Measurements from ENCODE around the gene SRCIN1. TPM values are rescaled to one million over a fixed set of nuclear protein-coding genes. Genes with fewer than 3 reads are reported as not detected.

SRCIN1 gene
- total RNA-seq, 1 donor from 2014 or later: 0.59 TPM

DNA sequence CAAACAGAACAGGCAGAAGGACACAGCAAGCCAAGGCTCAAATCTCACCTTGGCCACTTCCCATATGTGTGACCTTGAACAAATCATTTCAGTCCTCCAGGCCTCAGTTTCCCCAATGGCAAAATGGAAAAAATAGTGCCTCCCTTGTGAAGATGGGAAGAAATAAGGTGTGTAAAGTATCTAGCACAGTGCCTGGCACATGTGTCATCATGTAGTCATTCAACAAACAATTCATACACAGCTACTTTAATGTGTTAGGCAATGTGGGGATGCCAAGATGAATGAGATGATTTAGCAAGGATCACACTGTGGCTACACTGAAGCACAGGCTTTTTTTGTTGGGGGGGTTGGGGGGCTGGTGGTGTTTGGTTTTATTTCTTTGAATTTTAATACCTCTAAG is 13.3 kb downstream of the SRCIN1 start:
- Mint-ChIP-seq H3K4me3 (ENCODE audit: unreplicated experiment) (no peak overlapping the region), H3K27ac (ENCODE audit: unreplicated experiment) (no peak overlapping the region), H3K36me3 (ENCODE audit: low read depth, unreplicated experiment) (no peaks in the 10 kb centered on the region), H3K4me1 (ENCODE audit: unreplicated experiment) (peaks cover 10% of the 10 kb centered on the region), H3K9me3 (ENCODE audit: unreplicated experiment) (no peaks in the 10 kb centered on the region), H3K27me3 (ENCODE audit: unreplicated experiment) (peaks cover 19% of the 10 kb centered on the region)
- no peak for DNase-seq (ENCODE audit: low spot score)
- no peak for TF ChIP-seq CTCF (IDR thresholded peaks at IDR 0.05; ENCODE audit: unreplicated experiment)

GRCh38 chr17:38591759-38592241 is 14.0 kb downstream of the SRCIN1 start:
- H3K4me1 Mint-ChIP-seq (ENCODE audit: unreplicated experiment): peaks cover 10% of the 10 kb centered on the region
- peaks cover 15% of the 10 kb centered on the region for H3K27me3 Mint-ChIP-seq (ENCODE audit: unreplicated experiment)
- no peak for TF ChIP-seq CTCF (IDR thresholded peaks at IDR 0.05; ENCODE audit: unreplicated experiment)
- no peak for DNase-seq (ENCODE audit: low spot score)
- H3K36me3 Mint-ChIP-seq (ENCODE audit: low read depth, unreplicated experiment): no peaks in the 10 kb centered on the region
- no peaks in the 10 kb centered on the region for H3K9me3 Mint-ChIP-seq (ENCODE audit: unreplicated experiment)
- no peak overlapping the region for H3K4me3 Mint-ChIP-seq (ENCODE audit: unreplicated experiment)
- no peak overlapping the region for H3K27ac Mint-ChIP-seq (ENCODE audit: unreplicated experiment)

- peaks cover 13% of the 10 kb centered on the region for H3K27me3 Mint-ChIP-seq (ENCODE audit: unreplicated experiment)
- no peak for TF ChIP-seq CTCF (IDR thresholded peaks at IDR 0.05; ENCODE audit: unreplicated experiment)
- no peak overlapping the region for H3K27ac Mint-ChIP-seq (ENCODE audit: unreplicated experiment)
- H3K36me3 Mint-ChIP-seq (ENCODE audit: low read depth, unreplicated experiment): no peaks in the 10 kb centered on the region
- no peak overlapping the region for H3K4me3 Mint-ChIP-seq (ENCODE audit: unreplicated experiment)
- H3K9me3 Mint-ChIP-seq (ENCODE audit: unreplicated experiment): no peaks in the 10 kb centered on the region
- DNase-seq (ENCODE audit: low spot score): no peak
- H3K4me1 Mint-ChIP-seq (ENCODE audit: unreplicated experiment): peaks cover 10% of the 10 kb centered on the region
Measured at GRCh38 chr17:38590988-38591758, 14.6 kb downstream of the SRCIN1 start.

DNA sequence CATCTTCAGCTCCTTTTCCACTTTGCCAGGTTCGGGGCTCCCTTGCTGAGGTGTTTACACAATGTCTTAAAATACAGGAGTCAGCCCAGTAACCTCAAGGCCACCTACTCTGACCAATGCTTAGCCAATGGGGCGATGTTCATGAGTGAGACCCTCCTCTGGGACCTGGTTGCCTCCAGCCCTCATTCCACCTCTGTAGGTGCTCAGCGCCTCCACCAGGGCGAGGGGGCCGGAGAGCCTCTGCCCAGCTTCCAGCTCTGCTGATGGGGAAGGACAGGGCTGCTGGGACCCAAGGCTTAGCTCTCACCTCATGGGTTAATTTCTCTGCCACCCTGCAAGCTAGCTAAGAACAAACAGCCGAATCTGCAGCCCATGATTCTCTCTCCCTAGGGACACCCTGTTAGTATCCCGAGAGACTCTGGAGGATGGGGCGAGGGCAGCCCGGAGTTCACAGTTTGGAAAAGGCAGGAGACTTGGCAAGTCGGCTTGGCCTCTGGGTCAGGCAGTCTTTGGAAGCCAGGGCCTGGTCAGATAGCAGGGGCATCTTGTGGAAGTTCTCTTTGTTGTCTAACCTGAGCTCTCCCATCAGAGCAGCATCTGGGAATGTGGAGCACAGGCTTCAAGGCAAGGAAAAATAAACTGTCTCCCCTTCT is 16.2 kb downstream of the SRCIN1 start:
- Mint-ChIP-seq H3K4me3 (ENCODE audit: unreplicated experiment) (no peak overlapping the region), H3K27ac (ENCODE audit: unreplicated experiment) (no peak overlapping the region), H3K36me3 (ENCODE audit: low read depth, unreplicated experiment) (no peaks in the 10 kb centered on the region), H3K4me1 (ENCODE audit: unreplicated experiment) (peaks cover 10% of the 10 kb centered on the region), H3K9me3 (ENCODE audit: unreplicated experiment) (no peaks in the 10 kb centered on the region), H3K27me3 (ENCODE audit: unreplicated experiment) (peaks cover 15% of the 10 kb centered on the region)
- no peak for DNase-seq (ENCODE audit: low spot score)
- no peak for TF ChIP-seq CTCF (IDR thresholded peaks at IDR 0.05; ENCODE audit: unreplicated experiment)

- Mint-ChIP-seq H3K4me1 (ENCODE audit: unreplicated experiment) (peaks cover 10% of the 10 kb centered on the region), H3K27ac (ENCODE audit: unreplicated experiment) (no peak overlapping the region), H3K4me3 (ENCODE audit: unreplicated experiment) (no peak overlapping the region), H3K9me3 (ENCODE audit: unreplicated experiment) (no peaks in the 10 kb centered on the region), H3K36me3 (ENCODE audit: low read depth, unreplicated experiment) (no peaks in the 10 kb centered on the region), H3K27me3 (ENCODE audit: unreplicated experiment) (peaks cover 15% of the 10 kb centered on the region)
- DNase-seq (ENCODE audit: low spot score): no peak
- TF ChIP-seq CTCF (IDR thresholded peaks at IDR 0.05; ENCODE audit: unreplicated experiment): no peak
Measured at GRCh38 chr17:38588788-38589174, 17.0 kb downstream of the SRCIN1 start.

All from endothelial cell (in vitro differentiated cells).